ENCODE data around the gene EIF3I.
"Not testable (repeated sequence)": the region's sequence is repeated elsewhere in the genome, so short reads cannot be mapped to it uniquely, and the experiment has no call there.

The EIF3I gene

DNA sequence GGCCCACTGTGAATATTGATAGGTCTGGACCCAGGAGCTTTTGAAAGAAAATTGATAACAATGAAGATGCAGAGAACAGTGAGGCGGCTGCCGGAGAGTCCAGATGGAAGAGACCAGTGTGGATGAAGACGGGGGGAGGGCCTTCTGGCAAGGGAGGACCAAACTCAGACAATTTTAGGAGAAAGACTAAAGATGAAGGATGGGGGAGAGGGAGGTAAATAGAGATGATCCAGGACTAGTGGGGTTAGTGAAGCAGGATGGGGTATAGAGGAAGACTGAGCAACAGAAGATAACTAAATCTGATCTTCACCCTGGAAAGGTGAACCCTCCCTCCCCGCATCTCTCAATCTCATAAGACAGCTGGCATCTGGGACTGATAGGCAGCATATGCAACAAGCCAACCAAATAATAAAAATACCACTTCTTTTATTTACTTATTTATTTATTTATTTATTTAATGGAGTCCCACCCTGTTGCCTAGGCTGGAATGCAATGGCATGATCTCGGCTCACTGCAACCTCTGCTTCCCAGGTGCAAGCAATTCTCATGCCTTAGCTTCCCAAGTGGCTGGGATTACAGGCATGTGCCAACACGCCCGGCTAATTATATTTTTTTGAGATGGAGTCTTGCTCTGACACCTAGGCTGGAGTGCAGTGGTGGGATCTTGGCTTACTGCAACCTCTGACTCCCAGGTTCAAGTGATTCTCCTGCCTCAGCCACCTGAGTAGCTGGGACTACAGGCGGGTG lies 10.5 kb downstream of the EIF3I start:
- no peak for DNase-seq

DNA sequence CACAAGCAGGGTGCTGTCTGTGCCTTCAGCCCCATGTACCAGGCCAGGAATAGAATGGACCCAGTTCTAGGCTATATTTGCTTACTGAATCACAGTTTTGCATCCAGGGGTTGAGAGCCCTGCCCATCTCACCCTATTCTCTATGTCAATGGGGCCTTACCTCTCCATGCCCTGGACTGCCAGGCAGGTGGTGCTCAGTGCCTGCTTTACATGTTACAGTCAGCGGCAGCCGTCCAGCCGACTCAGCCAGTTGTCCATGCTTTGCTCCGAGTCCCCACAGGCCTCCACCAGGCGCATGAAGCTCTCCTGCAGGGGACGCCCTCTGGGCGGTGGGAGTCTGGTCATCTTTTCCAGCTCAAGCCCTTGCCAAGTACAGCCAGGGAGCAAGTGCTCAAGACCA lies 12.6 kb downstream of the EIF3I start:
- no peak for DNase-seq

DNA sequence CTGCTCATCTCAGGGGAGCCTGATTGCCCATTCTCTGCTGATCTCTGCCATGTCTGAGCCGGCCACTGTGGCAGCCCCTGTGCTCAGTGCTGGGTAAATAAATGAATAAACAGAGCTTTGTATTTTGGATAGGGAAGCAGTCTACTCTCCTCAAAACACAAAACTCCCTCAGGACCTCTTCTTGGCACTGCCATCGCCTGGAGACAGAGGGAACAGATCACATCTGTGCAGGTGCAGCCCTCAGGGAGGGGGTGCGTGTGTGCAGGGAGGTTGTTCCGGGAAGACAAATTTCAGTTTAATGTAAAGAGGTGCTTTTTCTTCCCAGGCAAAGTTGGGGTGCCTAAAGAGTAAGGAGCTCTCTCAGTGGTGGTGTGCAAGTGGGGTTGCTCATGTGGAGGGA lies 17.1 kb downstream of the EIF3I start:
- DNase-seq, result no peak

DNA sequence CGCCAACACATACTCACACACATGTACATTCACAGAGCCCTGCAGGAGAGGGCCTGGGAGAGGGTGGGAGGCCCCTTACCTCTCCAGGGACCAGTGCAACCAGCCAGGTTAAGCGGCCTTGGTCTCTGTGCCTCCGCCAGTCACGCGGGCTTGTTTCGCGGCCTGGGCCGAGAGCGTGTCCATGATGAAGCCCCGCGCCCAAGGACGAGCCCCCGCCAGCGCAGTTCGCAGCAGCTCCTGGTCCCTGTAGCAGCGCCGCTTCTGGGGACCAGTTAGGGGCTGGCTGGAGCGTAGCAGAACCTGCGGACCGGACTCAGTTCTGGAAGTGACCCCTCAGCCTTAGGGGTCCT lies 17.6 kb downstream of the EIF3I start:
- DNase-seq, result no peak

DNA sequence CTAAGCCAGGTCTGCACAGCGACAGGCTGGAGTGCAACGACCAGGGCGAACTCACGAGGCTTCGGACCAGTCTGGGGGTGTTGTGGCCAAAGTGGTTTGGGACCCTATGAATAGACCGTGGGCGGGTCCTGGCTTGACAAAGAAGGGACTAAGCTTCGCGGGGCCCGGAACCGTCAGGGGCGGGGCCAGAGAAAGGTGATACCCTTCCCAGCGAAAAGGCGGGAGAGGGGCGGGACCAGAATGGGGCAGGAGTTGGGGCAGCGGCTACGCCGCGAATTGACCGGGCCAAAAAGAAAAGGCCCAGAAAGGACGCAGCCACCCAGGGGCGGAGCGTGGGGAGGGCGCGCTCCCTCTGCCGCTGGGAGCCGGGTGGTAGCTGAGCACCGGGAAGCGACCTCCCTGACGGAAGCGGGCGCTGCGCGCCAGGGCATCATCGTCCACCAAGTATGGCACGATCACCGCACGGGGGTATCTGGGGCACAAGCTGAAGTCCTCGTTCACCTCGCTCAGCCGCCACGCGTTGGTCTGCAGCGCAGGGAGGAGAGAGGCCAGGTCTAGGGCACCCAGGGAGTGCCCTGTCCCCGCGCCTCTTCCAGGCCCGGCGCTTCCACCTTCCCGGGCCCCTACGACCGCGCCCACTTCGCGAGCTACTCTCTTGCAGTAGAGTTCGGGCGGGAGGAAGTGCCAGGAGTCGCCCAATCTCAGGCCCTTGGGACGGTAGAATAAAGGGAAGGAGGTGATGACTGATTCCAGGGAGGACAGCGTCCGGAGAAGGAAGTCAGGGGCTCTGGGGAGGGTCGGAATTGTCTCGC lies 18.1 kb downstream of the EIF3I start:
- DNase-seq, result peak; percentile 31 to 69 (median 54)

DNA sequence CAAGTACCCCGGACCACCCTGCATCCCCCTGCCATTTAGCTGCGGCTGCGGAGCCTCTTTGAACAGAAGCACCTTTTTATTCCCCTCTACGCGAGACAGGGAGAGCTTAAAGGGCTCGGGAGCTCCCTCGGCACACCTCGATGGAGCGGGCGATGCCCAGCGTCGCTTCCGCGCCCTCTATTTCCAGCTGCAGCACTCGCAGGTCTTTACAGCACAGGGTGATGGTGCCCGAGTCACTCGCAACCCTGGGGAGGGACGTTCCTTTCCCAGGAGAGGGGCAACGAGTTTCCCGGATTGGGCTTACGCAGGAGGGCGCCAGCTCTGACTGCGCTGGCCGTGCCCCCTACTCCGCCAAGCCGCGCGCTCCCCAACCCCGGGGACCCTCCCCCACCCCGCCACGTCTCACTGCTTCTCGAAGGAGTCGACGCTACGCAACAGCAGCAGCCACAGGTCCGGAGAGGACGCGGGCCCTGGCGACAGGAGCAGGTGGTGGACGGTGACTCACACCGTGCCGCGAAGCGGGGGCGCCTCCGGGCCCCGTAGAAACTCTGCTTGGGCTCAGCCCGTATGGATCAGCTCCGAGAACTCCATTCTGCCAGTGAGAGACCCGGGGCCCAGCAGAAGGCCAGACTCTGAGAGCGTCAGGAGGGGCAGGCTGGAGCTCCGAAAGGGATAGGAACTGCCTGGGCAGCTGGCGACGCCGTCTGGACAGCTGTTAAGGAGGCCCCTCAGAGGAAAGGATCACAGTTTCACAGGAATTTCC lies 19.0 kb downstream of the EIF3I start:
- peak in 5 of 6 experiments; percentile 15 to 68 (median 40) for DNase-seq

DNA sequence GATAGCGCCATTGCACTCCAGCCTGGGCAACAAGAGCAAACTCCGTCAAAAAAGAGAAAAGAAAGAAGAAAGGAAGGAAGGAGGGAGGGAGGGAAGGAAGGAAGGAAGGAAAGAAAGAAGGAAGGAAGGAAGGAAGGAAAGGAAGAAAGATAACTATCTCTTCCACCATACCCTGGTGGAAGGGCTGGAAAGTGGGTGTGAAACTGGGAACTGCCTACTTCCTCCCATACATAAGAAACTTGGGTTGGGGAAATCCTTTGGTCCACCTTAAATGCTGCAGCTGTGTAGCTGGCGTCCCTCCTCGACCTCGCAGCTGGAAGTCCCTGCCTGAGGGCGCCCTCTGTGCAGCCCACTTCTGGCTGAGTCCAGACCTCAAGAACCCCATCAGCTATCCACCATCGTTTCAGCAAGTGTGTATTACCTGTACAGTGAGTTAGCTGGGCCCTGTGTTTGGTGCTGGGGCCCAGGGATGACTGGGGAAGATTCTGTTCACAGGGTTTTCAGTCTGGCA lies 20.2 kb downstream of the EIF3I start:
- DNase-seq, result no peak

DNA sequence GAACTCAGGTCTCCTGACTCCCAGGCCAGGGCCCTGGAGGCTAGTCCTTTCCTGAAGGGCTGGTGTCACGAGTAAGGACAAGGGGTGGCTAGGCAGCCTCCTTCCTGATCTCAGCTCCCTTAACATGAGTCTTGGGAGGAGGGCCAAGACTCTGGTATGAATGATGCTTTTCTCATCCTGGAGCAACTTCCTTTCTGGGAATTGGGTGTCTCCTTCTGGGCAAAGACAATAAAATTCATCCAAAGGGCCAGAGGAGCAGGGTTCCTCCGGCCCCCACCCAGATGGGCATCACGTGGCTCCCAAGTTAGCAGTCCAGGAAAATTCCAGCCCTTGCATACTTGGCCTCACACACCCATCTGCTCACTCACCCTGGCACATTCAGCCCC lies 24.7 kb downstream of the EIF3I start, which contains the start of gene FAM167B:
Gene FAM167B (plus strand): TSS at position 335 of the 386 bp plus-strand sequence. CDS start 200 bp downstream, outside the sequence.
- DNase-seq, result no peak

DNA sequence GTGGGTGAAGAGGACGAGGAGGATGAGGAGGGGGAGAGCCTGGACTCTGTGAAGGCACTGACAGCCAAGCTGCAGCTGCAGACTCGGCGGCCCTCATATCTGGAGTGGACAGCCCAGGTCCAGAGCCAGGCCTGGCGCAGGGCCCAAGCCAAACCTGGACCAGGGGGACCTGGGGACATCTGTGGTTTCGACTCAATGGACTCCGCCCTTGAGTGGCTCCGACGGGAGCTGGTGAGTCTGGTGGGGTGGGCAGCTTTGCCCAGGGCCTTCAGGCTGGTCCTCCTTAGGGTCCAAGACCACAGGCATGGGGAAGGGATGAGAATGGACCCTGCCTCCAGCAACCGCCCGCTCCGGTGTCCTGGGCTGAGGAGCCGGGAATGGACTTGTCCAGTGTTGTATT lies 25.2 kb downstream of the EIF3I start:
- DNase-seq, result no peak

DNA sequence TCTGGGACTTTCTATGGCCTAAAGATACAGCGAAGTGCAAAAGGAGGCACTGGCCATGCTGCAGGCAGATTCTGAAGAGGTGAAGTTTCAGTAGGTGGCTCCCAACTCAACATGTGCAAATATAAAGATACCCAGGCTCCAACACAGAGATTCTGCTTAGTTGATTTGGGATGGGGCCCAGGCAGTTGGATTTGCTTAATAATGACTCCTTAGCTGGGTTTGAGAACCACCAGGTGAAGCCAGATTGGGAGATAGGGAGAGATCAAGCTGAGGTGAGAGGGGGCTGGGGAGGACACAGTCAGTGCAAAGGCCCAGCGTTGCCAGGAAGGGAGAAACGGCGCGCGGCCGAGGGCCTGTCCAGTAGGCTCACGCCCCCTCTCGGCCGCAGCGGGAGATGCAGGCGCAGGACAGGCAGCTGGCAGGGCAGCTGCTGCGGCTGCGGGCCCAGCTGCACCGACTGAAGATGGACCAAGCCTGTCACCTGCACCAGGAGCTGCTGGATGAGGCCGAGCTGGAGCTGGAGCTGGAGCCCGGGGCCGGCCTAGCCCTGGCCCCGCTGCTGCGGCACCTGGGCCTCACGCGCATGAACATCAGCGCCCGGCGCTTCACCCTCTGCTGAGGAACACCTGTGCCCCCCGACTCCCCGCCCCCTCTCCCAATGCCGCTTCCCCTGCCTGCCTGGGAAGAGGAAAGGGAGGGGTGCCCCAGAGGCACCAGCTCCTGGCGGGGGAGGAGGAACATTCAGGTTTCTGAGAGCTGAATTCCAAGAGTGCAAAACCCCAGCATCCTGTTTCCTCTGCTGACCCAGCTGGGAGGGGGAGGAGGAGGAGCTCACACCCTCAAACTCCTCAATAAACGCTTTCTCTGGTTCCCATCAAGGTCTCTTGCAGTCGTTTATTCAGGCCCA lies 26.0 kb downstream of the EIF3I start:
- DNase-seq, result peak; percentile 32 to 70 (median 52)

DNA sequence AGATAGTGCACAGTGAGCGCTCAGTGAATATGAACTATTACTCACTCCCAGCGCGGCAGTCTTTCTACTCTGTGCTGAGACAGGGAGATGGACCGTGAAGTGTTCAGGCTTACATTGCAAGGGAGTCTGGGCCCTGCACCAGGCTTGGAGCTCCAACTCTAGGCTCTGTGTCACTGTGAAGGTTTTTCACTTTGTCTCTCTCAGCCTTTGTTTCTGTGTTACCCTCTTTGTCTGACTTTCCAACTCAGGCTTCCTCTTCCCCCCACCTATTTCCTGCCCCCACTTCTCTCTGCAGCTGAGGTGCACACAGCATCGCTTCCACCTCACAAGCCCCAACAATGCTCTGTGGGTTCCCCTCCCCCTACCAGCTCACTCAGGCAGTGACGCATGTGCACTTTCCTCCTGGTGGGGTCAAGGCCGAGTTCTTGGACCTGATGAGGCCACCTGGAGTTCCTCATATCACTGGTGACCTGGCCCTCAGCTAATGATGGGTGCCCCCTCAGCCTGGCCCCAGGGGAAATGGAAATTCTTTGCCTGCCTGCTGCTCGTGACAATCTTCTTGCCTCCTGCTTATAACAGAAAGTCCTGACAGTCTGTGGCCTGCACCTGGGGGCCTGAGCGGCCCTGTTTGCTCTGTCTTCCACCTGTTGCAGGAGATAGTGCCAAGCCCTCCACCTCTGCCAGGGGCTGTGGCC lies 27.8 kb downstream of the EIF3I start:
- peak; percentile 71 to 90 (median 84) for DNase-seq

DNA sequence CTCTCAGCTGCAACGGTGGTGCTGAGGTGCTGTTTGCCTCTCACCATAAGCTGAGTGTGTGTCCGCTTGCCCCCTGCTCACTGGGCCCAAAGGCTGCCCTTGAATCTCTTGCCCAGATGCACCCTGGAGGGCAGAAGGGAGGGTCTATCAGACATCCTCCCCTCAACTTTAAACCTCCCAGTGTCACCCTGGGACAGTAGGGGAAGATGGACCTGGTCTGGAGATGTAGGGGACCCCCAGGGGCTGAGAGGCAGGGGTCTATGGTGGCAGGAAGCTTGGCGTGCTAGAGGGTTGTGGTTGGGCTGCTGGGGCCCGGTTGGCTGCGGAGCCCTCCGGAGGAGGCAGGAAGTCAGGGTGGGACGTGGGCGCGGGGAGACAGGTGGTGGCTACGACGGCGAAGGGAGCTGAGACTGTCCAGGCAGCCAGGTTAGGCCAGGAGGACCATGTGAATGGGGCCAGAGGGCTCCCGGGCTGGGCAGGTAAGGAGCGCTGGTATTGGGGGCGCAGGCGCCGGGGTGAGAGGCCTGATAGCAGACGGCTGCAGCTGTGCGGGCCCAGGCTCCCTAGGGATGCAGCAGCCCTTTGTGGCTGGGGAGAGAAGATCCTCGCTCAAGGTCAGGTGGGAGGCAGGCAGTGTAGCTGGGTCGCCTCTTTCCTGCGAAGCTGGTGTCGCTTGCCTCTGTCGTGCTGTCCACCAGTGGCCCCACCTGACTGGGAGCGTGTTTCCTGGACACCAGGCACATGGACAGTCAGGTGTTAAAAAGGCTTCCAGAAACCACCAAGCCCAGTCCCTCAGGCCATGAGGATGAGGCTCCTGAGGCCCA lies 28.9 kb downstream of the EIF3I start, which contains the start of gene LCK:
Gene LCK (plus strand): TSS at position 373 of the 824 bp plus-strand sequence. CDS start 23,065 bp downstream, outside the sequence.
- peak; percentile 33 to 67 (median 56) for DNase-seq

DNA sequence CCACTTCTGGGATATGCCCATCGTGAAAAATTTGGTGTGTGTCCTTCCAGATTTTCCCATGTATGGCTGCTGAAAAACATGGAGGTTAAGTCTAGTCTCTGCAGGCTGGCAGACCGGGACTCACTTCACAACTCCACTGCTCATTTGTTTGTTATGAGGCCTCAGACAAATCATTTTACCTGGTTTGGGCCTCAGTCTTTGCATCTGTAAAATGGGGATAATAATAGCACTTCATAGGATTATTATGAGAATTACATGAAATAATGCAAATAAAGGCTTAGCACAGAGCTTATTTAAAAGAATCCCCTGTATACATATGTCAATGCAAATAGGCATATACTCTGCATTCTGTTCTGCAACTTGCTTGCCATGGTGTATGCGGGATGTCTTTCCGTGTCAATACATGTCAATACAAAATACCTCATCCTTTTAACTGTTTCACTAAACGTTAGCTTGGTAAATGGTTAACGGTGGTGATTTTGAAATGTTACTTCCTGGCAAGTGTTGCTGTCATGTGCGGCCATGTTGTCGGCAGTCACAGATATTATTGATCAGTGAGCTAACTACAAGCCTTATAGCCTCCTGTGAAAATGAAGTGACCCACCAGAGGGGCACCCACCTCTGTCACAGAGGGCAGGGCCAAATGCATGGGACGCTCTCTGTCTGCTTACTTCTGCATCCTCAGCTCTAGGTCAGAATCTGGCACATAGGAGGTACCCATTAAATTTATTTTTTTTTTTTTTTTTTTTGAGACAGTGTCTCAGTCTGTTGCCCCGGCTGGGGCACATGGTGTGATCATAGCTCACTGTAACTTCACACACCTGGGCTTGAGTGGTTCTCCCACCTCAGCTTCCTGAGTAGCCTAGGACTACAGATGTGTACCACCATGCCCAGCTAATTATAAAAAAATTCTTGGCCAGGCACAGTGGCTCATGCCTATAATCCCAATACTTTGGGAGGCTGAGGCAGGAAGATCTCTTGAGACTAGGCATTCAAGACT lies 33.2 kb downstream of the EIF3I start:
- peak in 5 of 6 experiments; percentile 19 to 56 (median 39) for DNase-seq

DNA sequence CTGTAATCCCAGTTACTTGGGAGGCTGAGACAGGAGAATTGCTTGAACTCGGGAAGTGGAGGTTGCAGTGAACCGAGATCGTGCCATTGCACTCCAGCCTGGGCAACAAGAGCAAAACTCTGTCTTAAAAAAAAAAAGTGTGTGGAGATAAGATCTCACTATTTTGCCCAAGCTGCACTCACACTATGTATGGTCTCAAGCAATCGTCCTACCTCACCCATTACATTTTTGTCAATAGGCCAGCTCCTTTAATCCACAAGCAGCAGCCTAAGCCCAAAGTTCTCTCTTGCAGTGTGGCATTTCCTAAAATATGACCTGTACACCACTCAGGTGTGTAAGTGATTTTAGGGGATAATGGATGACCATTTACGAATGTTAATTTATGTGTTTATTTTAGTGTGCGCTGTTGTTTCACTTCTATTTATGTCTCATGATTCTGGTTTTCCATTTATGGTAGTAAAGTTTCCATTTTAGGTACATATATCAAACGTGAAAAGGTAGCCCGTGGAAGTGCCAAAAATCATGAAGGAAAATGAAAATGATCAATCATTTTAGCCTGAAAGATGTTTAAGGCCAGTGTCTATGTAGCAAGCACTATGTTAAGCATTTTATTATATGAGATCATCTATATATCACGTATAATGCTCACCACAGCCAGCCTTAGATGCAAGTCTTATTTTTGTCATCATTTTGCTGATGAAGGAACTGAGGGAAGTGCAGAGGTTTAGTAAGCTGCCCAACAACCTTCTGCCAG lies 34.4 kb downstream of the EIF3I start:
- peak in 1 of 6 experiments; percentile 20 for DNase-seq

DNA sequence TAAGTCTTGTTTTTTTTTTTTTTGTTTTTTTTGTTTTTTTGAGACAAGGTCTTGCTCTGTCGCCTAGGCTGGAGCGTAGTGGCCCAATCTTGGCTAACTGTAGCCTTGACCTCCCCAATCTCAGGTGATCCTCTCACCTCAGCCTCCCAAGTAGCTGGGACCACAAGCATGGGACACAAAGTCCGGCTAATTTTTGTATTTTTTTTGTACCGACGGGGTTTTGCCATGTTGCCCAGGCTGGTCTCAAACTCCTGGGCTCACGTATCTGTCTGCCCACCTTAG lies 35.0 kb downstream of the EIF3I start:
- no peak for DNase-seq

DNA sequence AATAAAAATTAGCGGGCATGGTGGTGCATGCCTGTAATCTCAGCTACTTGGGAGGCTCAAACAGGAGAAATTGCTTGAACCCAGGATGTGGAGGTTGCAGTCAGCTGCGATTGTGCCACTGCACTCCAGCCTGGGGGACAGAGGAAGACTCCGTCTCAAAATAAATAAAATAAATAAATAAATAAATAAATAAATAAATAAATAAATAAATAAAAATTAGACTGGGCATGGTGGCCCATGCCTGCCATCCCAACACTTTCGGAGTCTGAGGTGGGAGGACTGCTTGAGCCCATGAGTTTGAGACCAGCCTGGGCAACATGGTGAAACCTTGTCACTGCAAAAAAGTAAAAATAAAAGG lies 41.0 kb downstream of the EIF3I start:
- DNase-seq, result not testable (repeated sequence)

DNA sequence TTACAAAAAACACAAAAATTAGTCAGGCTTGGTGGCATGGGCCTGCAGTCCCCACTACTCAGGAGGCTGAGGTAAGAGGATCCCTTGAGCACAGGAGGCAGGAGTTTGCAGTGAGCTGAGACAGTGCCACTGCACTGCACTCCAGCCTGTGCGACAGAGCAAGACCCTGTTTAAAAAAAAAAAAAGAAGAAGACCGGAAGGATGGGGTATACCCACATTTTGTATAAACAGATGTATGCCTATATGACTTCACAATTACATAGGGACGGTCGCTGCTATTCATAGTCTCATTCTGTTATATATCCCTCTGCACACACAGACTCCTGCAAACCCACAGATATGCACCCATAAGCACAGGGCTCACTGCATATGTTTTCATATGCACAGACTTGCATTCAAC lies 41.5 kb downstream of the EIF3I start:
- DNase-seq, result peak in 3 of 6 experiments; percentile 46 to 57 (median 50)

DNA sequence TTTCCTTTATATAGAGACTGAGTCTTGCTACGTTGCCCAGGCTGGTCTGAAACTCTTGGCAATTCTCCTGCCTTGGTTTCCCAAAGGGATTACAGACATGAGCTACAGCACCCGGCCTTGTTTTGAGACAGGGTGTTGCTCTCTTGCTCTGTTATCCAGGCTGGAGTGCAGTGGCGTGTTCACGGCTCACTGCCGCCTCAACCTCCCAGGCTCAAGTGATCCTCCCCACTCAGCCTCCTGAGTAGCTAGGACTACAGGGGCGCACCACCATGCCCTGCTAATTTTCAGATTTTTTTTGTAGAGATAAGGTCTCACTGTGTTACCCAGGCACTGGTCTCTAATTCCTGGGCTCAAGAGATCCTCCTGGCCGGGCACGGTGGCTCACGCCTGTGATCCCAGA lies 43.6 kb downstream of the EIF3I start:
- DNase-seq, result no peak
